Measurements from ENCODE around the gene TBCEL. TPM values are rescaled to one million over a fixed set of nuclear protein-coding genes. Genes with fewer than 3 reads are reported as not detected.

The TBCEL gene
- total RNA-seq, 2 donors from 2014 or later: 23.0 to 31.0 TPM

DNA sequence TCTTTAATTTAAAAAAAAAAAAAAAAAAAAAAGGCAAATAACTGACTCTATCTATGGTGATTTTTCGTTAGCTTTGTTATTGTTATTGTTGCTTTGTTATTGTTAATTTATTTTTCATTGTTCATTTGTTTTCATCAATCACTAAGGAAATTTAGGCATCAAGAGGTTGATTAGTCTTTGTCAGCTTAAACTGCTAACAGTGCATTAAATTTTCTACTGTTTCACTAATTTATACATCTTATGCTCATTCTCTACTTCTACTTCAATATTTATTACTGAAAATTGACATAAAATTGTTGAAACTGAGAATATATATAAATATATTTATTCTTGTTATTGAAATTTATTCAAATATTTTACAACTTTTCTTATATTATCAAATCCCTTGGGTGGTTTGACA is 24.0 kb downstream of the TBCEL start:
- Histone ChIP-seq H3K36me3 (no peaks in the 10 kb centered on the region), H3K27ac (no peak overlapping the region), H3K27me3 (no peaks in the 10 kb centered on the region), H3K4me1 (peaks cover 0 to under 1% of the 10 kb centered on the region in 2 donors), H3K9me3 (no peaks in the 10 kb centered on the region), H3K4me3 (no peak overlapping the region)
- TF ChIP-seq, protein P1, sequence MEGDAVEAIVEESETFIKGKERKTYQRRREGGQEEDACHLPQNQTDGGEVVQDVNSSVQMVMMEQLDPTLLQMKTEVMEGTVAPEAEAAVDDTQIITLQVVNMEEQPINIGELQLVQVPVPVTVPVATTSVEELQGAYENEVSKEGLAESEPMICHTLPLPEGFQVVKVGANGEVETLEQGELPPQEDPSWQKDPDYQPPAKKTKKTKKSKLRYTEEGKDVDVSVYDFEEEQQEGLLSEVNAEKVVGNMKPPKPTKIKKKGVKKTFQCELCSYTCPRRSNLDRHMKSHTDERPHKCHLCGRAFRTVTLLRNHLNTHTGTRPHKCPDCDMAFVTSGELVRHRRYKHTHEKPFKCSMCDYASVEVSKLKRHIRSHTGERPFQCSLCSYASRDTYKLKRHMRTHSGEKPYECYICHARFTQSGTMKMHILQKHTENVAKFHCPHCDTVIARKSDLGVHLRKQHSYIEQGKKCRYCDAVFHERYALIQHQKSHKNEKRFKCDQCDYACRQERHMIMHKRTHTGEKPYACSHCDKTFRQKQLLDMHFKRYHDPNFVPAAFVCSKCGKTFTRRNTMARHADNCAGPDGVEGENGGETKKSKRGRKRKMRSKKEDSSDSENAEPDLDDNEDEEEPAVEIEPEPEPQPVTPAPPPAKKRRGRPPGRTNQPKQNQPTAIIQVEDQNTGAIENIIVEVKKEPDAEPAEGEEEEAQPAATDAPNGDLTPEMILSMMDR (IDR thresholded peaks at IDR 0.05): no peak
- DNase-seq (ENCODE audit: low spot score): no peak

DNA sequence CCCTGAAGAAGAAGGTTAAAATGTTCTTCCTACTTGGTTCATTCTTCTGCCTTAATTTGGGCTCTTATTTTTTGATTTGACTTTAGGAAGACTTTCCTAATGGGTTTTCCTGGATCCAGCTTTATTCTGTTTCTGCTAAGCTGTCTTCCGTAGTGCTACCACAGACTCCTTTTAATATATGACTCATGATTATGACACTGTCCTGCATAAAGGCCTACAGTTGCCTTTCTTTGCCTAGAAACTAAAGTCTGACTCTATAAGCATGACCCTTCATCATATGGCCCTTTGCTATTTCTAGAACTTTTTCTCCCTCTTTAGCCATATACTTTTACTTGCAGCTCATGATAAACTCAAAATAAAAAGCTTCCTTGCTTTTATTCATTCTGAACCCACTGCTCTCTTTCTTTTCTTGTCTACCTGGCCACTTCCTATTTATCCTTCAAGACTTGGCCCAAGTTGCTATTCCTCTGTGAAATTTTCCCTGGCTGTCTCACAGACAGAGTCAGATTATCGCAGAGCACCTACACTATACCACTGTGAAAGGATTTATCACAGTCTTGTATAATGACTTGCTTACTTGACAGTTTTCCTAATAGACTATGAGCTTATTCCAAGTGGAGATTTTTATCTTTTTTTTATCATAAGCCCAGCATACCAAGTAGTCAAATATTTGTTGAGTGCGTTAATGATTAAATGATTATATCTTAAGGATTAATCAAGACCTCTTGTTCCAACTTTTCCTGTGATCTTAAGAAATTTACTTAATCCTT is 24.7 kb downstream of the TBCEL start:
- TF ChIP-seq, protein P1 (IDR thresholded peaks at IDR 0.05): no peak
- H3K36me3 ChIP-seq: peaks cover 4% of the 10 kb centered on the region
- no peaks in the 10 kb centered on the region for H3K27me3 ChIP-seq
- no peak overlapping the region for H3K27ac ChIP-seq
- no peak for DNase-seq (ENCODE audit: low spot score)
- no peak overlapping the region for H3K4me3 ChIP-seq
- H3K9me3 ChIP-seq: no peaks in the 10 kb centered on the region
- no peaks in the 10 kb centered on the region for H3K4me1 ChIP-seq

DNA sequence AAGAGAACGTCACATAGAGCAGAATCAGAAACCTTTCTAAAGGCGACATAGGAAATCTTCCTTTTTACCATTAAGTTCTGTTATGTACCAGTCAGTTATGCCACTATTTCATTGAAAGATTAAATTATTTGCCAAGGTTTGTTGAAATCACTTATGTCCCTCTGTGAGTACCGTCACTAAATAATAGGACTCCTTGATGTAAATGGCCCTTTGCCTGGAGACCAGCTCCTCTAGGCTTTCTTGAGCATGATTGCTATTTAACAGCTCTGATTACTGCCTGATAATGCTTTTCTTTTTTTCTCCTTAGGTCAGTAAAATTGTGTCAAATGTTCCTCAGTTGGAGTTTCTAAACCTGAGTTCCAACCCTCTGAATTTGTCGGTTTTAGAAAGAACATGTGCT is 29.3 kb downstream of the TBCEL start:
- Histone ChIP-seq H3K4me1 (no peaks in the 10 kb centered on the region), H3K4me3 (no peak overlapping the region), H3K9me3 (no peaks in the 10 kb centered on the region), H3K27me3 (no peaks in the 10 kb centered on the region), H3K27ac (no peak overlapping the region), H3K36me3 (peaks cover 33% of the 10 kb centered on the region)
- no peak for DNase-seq (ENCODE audit: low spot score)
- TF ChIP-seq, protein P1 (IDR thresholded peaks at IDR 0.05): no peak

DNA sequence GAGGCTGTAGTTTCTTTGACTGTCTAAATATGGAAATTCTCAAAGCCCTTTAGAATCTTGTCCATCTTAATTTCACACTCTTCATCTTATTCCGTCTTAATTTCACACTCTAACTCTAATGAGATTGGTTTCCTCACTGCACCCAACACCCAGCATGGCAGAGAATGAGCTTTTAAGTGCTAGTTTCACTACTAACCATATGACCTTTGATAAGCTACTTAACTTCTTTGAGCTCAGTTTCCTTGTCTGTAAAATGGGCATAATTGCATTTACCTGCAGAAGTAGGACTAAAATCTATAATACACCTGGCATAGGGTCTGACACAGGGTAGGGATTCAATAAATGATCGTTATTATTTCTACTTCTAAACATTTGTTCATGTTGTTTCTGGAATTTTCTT is 30.4 kb downstream of the TBCEL start:
- Histone ChIP-seq H3K4me1 (no peaks in the 10 kb centered on the region), H3K27me3 (no peaks in the 10 kb centered on the region), H3K9me3 (no peaks in the 10 kb centered on the region), H3K4me3 (no peak overlapping the region), H3K36me3 (peaks cover 33% of the 10 kb centered on the region), H3K27ac (no peak overlapping the region)
- DNase-seq (ENCODE audit: low spot score): no peak
- TF ChIP-seq, protein P1 (IDR thresholded peaks at IDR 0.05): no peak

DNA sequence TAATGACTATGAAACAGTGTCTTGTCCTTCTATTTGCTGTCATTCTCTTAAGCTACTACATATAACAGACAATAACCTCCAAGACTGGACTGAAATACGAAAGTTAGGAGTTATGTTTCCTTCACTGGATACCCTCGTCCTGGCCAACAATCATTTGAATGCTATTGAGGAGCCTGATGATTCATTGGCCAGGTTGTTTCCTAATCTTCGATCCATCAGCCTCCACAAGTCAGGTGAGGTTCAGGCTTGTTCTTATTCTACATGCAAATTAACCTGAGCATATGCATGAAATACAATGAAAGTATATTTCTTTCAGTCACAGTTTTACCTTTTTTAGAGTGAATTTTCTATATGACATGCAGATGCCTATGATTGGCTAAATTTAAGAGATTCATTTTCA is 31.2 kb downstream of the TBCEL start:
- no peak for DNase-seq (ENCODE audit: low spot score)
- Histone ChIP-seq H3K4me1 (no peaks in the 10 kb centered on the region), H3K9me3 (no peaks in the 10 kb centered on the region), H3K36me3 (peaks cover 33% of the 10 kb centered on the region), H3K27ac (no peak overlapping the region), H3K27me3 (no peaks in the 10 kb centered on the region), H3K4me3 (no peak overlapping the region)
- TF ChIP-seq, protein P1 (IDR thresholded peaks at IDR 0.05): no peak

DNA sequence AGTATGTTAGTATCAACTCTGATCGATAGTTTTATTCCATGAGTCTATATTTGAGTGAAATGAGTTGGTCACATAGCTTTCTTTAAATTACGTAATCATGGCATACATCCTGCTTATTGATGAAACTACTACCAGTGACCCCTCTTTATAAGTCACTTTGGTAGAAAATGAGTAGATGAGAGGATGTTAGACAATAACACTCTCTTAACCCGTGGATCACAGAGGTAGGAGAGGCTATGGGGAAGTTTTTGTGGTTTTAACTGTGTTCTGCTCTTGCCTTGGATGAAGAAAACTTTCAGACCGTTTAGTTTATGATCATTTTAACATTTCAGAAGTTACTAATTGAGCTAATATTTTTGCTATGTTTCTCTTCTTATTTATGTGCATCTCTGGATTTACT is 34.0 kb downstream of the TBCEL start:
- DNase-seq (ENCODE audit: low spot score): no peak
- H3K27ac ChIP-seq: no peak overlapping the region
- TF ChIP-seq, protein P1 (IDR thresholded peaks at IDR 0.05): no peak
- H3K4me1 ChIP-seq: no peaks in the 10 kb centered on the region
- no peak overlapping the region for H3K4me3 ChIP-seq
- H3K27me3 ChIP-seq: no peaks in the 10 kb centered on the region
- H3K9me3 ChIP-seq: no peaks in the 10 kb centered on the region
- H3K36me3 ChIP-seq: peaks cover 51% of the 10 kb centered on the region
